BE2C (cell line): Measurements from ENCODE around the gene ABLIM2.

Experiments used
- DNase-seq: peaks from one replicate; pipeline ENCODE4 v3.0.0-alpha.2; 2020
- H3K27me3 ChIP-seq: fragments of 250-450 bp; sonication (Bioruptor Pico); 2 replicates; pipeline ENCODE4 v1.5.1; 2020; ENCODE audit warnings: mild to moderate bottlenecking
- H3K36me3 ChIP-seq: fragments of 250-450 bp; sonication (Bioruptor Pico); 2 replicates; pipeline ENCODE4 v1.5.1; 2020; ENCODE audit warnings: mild to moderate bottlenecking
- H3K4me1 ChIP-seq: fragments of 250-450 bp; sonication (Bioruptor Pico); 2 replicates; pipeline ENCODE4 v1.5.1; 2020
- H3K4me3 ChIP-seq: 2 replicates; pipeline ENCODE4 v1.5.1; 2011; ENCODE audit warnings: low read depth, low read length
- H3K9me3 ChIP-seq: fragments of 250-450 bp; sonication (Bioruptor Pico); 2 replicates; pipeline ENCODE4 v1.5.1; 2020
- TF ChIP-seq, protein P1 (sequence below): IDR thresholded peaks from 2 replicates; pipeline ENCODE4 v1.5.1; 2012; ENCODE audit warnings: mild to moderate bottlenecking, low read depth, low read length

The ABLIM2 gene

GRCh38 chr4:8199594-8200301 is 41.1 kb upstream of the ABLIM2 start:
- no peaks in the 10 kb centered on the region for H3K36me3 ChIP-seq
- no peaks in the 10 kb centered on the region for H3K27me3 ChIP-seq
- no peak for DNase-seq
- H3K9me3 ChIP-seq, result no peaks in the 10 kb centered on the region
- TF ChIP-seq, protein P1, sequence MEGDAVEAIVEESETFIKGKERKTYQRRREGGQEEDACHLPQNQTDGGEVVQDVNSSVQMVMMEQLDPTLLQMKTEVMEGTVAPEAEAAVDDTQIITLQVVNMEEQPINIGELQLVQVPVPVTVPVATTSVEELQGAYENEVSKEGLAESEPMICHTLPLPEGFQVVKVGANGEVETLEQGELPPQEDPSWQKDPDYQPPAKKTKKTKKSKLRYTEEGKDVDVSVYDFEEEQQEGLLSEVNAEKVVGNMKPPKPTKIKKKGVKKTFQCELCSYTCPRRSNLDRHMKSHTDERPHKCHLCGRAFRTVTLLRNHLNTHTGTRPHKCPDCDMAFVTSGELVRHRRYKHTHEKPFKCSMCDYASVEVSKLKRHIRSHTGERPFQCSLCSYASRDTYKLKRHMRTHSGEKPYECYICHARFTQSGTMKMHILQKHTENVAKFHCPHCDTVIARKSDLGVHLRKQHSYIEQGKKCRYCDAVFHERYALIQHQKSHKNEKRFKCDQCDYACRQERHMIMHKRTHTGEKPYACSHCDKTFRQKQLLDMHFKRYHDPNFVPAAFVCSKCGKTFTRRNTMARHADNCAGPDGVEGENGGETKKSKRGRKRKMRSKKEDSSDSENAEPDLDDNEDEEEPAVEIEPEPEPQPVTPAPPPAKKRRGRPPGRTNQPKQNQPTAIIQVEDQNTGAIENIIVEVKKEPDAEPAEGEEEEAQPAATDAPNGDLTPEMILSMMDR, result no peak
- peaks cover 47% of the 10 kb centered on the region for H3K4me1 ChIP-seq
- peak overlapping the region; percentile 69 for H3K4me3 ChIP-seq

GRCh38 chr4:8198906-8199593 is 40.4 kb upstream of the ABLIM2 start, which contains the start of gene SH3TC1:
Gene SH3TC1 (plus strand): TSS chr4:8199290. CDS start chr4:8205195, 5,905 bp downstream.
- Histone ChIP-seq H3K4me3 (peak within 1 kb of the TSS; percentile 69), H3K36me3 (no peaks in the 10 kb centered on the region), H3K9me3 (no peaks in the 10 kb centered on the region), H3K4me1 (peaks cover 47% of the 10 kb centered on the region), H3K27me3 (no peaks in the 10 kb centered on the region)
- TF ChIP-seq, protein P1, result no peak
- DNase-seq, result peak; percentile 94

DNA sequence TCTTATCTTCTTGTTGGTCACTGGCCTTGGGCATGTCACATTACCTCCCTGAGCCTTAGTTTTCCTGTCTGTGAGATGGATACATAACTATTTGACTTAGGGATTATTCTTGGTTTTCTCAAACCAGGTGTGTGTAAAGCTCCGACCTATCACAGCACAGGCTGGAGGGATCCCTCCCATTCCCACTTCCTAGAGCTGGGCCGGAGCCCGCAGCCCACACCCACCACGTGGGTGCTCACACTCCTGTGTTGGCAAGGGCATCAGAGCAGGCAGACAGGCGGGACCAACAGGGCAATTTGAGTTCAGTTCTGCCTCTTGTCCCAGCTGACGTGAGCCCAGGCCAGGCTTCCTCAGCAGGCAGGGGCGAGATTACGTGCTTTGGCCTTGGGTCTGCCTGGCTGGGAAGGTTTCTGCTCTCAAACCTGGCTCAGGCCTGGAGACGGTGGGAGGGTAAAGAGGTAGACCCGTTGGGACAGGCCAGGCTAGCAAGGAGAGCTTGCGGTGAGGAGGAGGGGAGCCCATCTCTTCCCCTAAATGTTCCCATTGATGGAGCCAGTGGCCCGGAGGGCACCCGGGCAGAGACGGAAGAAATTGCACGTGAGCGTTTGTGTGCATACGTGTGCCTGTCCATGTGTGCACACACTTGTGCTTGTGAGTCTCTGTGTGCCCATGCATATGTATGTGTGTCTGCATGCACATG is 39.7 kb upstream of the ABLIM2 start:
- DNase-seq, result no peak
- H3K4me3 ChIP-seq, result no peak overlapping the region
- no peaks in the 10 kb centered on the region for H3K9me3 ChIP-seq
- TF ChIP-seq, protein P1, result no peak
- no peaks in the 10 kb centered on the region for H3K27me3 ChIP-seq
- no peaks in the 10 kb centered on the region for H3K36me3 ChIP-seq
- peaks cover 42% of the 10 kb centered on the region for H3K4me1 ChIP-seq

DNA sequence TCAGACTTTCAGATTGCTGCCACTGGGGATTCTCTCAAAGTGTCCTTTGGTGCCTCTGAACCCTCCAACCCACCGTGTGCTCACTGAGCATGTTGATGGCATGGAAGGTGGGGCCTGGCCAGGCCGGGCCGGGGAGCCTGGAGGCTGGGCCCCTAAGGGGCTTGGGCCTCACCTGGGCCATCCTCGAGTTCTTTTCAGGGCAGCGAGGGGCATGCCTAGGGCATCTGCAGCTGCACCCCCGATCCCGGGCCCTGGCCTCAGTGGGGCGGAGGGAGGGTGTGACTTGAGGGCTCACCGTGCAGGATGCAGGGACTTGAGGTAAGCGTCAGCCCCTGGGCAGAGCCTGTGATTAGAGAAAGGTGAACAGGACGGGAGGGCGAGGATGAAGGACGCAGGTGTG is 38.9 kb upstream of the ABLIM2 start:
- H3K36me3 ChIP-seq, result no peaks in the 10 kb centered on the region
- DNase-seq, result no peak
- no peaks in the 10 kb centered on the region for H3K27me3 ChIP-seq
- H3K4me3 ChIP-seq, result no peak overlapping the region
- TF ChIP-seq, protein P1, result no peak
- H3K4me1 ChIP-seq, result peaks cover 42% of the 10 kb centered on the region
- H3K9me3 ChIP-seq, result no peaks in the 10 kb centered on the region

- H3K4me3 ChIP-seq, result no peak overlapping the region
- peaks cover 27% of the 10 kb centered on the region for H3K4me1 ChIP-seq
- H3K36me3 ChIP-seq, result no peaks in the 10 kb centered on the region
- H3K9me3 ChIP-seq, result no peaks in the 10 kb centered on the region
- DNase-seq, result no peak
- TF ChIP-seq, protein P1, result no peak
- H3K27me3 ChIP-seq, result no peaks in the 10 kb centered on the region
These were observed 37.3 kb upstream of the ABLIM2 start for GRCh38 chr4:8195841-8196458.
